Gastrocnemius medialis (tissue), 4 donors: ENCODE measurements around the gene AKNA.
A peak's percentile ranks its signal among the peaks of the same experiment; 100 is the strongest.

Source experiments
- POLR2A ChIP-seq, 2 donors: fragments of 450-650 bp; IDR thresholded peaks; one replicate each; pipeline ENCODE4 v1.6.1; 2017; ENCODE audit warnings: antibody characterized with exemption in 2 of 2, mild to moderate bottlenecking in 2 of 2, moderate library complexity in 2 of 2
- TF ChIP-seq, protein P1 (sequence below), 5 experiments: fragments of 450-650 bp in 3 of 5; fragments of 200-600 bp in 2 of 5; sonication (generic) in 2 of 5; IDR thresholded peaks in 4 of 5; conservative IDR thresholded peaks in 1 of 5; 1 replicate in 4 of 5; 2 replicates in 1 of 5; pipeline ENCODE4 v1.5.1; 2016 to 2019; ENCODE audit warnings: antibody characterized with exemption in 5 of 5, mild to moderate bottlenecking in 3 of 5, moderate library complexity in 3 of 5

GRCh38 chr9:114405294-114406034 is 17.7 kb upstream of the AKNA start:
- TF ChIP-seq, protein P1, sequence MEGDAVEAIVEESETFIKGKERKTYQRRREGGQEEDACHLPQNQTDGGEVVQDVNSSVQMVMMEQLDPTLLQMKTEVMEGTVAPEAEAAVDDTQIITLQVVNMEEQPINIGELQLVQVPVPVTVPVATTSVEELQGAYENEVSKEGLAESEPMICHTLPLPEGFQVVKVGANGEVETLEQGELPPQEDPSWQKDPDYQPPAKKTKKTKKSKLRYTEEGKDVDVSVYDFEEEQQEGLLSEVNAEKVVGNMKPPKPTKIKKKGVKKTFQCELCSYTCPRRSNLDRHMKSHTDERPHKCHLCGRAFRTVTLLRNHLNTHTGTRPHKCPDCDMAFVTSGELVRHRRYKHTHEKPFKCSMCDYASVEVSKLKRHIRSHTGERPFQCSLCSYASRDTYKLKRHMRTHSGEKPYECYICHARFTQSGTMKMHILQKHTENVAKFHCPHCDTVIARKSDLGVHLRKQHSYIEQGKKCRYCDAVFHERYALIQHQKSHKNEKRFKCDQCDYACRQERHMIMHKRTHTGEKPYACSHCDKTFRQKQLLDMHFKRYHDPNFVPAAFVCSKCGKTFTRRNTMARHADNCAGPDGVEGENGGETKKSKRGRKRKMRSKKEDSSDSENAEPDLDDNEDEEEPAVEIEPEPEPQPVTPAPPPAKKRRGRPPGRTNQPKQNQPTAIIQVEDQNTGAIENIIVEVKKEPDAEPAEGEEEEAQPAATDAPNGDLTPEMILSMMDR (IDR thresholded peaks at IDR 0.05 in 4 of 5, conservative IDR thresholded peaks at IDR 0.05 in 1 of 5): peak; percentile 62 to 86 (median 74)
- no peak for TF ChIP-seq POLR2A (IDR thresholded peaks at IDR 0.05)
